Thyroid gland (tissue), 4 donors: ENCODE data around the gene LMF2. TPM values are rescaled to one million over a fixed set of nuclear protein-coding genes. Genes with fewer than 3 reads are reported as not detected.
"Not testable (repeated sequence)": the region's sequence is repeated elsewhere in the genome, so short reads cannot be mapped to it uniquely, and the experiment has no call there.

Experiments
- DNase-seq, 2 donors: peaks; one replicate each; pipeline ENCODE4 v3.0.0-alpha.2; 2019
- H3K27ac ChIP-seq, 3 donors: fragments of 200-600 bp; sonication (generic); 1 replicate in 2 of 3; 2 replicates in 1 of 3; pipeline ENCODE4 v1.5.1; 2016 to 2019; ENCODE audit warnings: mild to moderate bottlenecking in 1 of 3, moderate library complexity in 1 of 3
- H3K27me3 ChIP-seq: fragments of 200-600 bp; sonication (generic); one replicate; pipeline ENCODE4 v1.5.1; 2019
- H3K36me3 ChIP-seq, 2 donors: fragments of 200-600 bp; sonication (generic); one replicate each; pipeline ENCODE4 v1.5.1; 2016 to 2019
- H3K4me1 ChIP-seq, 2 donors: fragments of 200-600 bp; sonication (generic); one replicate each; pipeline ENCODE4 v1.5.1; 2017 to 2019
- H3K4me3 ChIP-seq, 3 donors: fragments of 200-600 bp; sonication (generic); replicated peaks in 1 of 3; 1 replicate in 2 of 3; 2 replicates in 1 of 3; pipeline ENCODE4 v1.5.1; 2016; ENCODE audit warnings: mild to moderate bottlenecking in 1 of 3
- H3K9me3 ChIP-seq: fragments of 200-600 bp; sonication (generic); one replicate; pipeline ENCODE4 v1.5.1; 2017
- POLR2A ChIP-seq, 2 donors: fragments of 450-650 bp; IDR thresholded peaks; one replicate each; pipeline ENCODE4 v1.6.1; 2017; ENCODE audit warnings: antibody characterized with exemption in 2 of 2, mild to moderate bottlenecking in 2 of 2, moderate library complexity in 1 of 2
- WGBS, 2 donors: methylation state at CpG; one replicate each; pipeline ENCODE4 v1.1.5; 2017; 5-methylcytosine and 5-hydroxymethylcytosine counted together
- intact Hi-C: fragments of 100-400 bp; cut with DNase I; formaldehyde crosslinking; loops from one replicate; pipeline ENCODE4 v1.15.1; 2023
- total RNA-seq, 4 donors: library from RNA; depleted of rRNA; stranded (reverse); fragments of >200 nt; gene quantifications; one replicate each; pipeline ENCODE4 v1.2.3, GENCODE V29; 2016
- TF ChIP-seq, protein P1 (sequence below), 6 experiments: fragments of 200-600 bp in 3 of 6; fragments of 450-650 bp in 3 of 6; sonication (generic) in 3 of 6; IDR thresholded peaks; one replicate each; pipeline ENCODE4 v1.5.1; 2016 to 2019; ENCODE audit warnings: antibody characterized with exemption in 6 of 6, mild to moderate bottlenecking in 2 of 6, inconsistent platforms in 1 of 6, moderate library complexity in 1 of 6

Gene LMF2
- total RNA-seq, 4 donors from 2014 or later = 53.2 to 117 (median 96.6) TPM

DNA sequence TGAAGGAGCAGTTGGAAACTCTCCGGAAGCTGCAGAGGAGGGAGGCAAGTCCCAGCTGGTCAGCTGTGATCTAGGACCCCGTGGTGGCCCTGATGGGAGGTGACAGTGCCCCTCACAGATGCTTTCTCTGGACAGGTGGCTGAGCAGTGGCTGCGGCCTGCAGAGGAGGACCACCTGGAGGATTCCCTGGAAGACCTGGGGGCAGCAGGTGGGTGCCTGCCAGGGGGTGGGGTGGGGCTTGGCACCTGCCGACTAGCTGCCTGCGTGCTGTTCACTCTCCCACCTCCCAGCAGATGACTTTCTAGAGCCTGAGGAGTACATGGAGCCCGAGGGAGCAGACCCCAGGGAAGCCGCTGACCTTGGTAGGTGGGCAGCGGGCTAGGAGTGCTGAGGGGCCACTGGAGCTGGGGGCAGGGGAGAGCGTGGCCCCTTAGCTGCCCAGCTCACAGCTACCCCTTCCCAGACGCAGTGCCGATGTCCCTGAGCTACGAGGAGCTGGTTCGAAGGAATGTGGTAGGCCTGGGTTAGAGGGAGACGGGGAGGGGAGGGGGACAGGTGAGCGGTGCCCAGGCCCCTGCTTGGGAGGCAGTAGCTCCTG, 14.8 kb upstream of the LMF2 start:
- intact Hi-C loops = loop anchor here (5.0 kb wide), 1 partner anchor 60 kb away; the partner anchor contains the start of gene CHKB
- no peak overlapping the region for H3K4me3 ChIP-seq

DNA sequence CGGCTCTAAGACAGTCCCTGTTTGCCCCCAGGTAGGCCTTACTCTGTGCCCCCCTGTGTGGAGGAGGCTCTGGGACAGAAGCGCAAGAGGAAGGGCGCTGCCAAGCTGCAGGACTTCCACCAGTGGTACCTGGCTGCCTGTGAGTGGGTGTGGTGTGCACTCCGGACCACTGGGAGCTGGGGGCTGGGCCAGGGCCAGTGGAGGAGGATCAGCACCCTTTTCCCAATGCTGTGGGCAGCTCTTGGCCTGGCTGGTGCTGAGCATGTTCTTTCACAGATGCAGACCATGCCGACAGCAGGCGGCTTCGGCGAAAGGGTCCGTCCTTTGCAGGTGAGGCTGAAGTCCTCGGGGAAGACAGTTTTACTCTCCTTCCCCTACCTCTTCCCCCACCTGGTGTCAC, 14.2 kb upstream of the LMF2 start:
- DNase-seq = no peak
- WGBS, 2 donors = 95% methylated on average over 7 to 10 of the region's 10 CpGs
- Histone ChIP-seq H3K27me3 (no peaks in the 10 kb centered on the region), H3K27ac (no peak overlapping the region), H3K9me3 (no peaks in the 10 kb centered on the region), H3K4me3 (no peak overlapping the region), H3K36me3 (peaks cover 29 to 43% of the 10 kb centered on the region in 2 donors), H3K4me1 (peaks cover 11 to 16% of the 10 kb centered on the region in 2 donors)
- TF ChIP-seq POLR2A (IDR thresholded peaks at IDR 0.05) = no peak
- TF ChIP-seq, protein P1, sequence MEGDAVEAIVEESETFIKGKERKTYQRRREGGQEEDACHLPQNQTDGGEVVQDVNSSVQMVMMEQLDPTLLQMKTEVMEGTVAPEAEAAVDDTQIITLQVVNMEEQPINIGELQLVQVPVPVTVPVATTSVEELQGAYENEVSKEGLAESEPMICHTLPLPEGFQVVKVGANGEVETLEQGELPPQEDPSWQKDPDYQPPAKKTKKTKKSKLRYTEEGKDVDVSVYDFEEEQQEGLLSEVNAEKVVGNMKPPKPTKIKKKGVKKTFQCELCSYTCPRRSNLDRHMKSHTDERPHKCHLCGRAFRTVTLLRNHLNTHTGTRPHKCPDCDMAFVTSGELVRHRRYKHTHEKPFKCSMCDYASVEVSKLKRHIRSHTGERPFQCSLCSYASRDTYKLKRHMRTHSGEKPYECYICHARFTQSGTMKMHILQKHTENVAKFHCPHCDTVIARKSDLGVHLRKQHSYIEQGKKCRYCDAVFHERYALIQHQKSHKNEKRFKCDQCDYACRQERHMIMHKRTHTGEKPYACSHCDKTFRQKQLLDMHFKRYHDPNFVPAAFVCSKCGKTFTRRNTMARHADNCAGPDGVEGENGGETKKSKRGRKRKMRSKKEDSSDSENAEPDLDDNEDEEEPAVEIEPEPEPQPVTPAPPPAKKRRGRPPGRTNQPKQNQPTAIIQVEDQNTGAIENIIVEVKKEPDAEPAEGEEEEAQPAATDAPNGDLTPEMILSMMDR (IDR thresholded peaks at IDR 0.05) = no peak
- intact Hi-C loops = loop anchor here (5.0 kb wide), 1 partner anchor 61 kb away; the partner anchor contains the start of gene CHKB

More for the DNA sequence above, 14.8 kb upstream of the LMF2 start:
- H3K4me1 ChIP-seq = peaks cover 13 to 22% of the 10 kb centered on the region in 2 donors
- no peak overlapping the region for H3K27ac ChIP-seq
- no peaks in the 10 kb centered on the region for H3K27me3 ChIP-seq
- TF ChIP-seq, protein P1 (IDR thresholded peaks at IDR 0.05) = no peak
- no peak for TF ChIP-seq POLR2A (IDR thresholded peaks at IDR 0.05)
- DNase-seq = no peak
- 82 to 93% methylated on average over 5 to 11 of the region's 15 CpGs for WGBS, 2 donors
- peaks cover 29 to 40% of the 10 kb centered on the region in 2 donors for H3K36me3 ChIP-seq
- no peaks in the 10 kb centered on the region for H3K9me3 ChIP-seq

- H3K27ac ChIP-seq = no peak overlapping the region
- no peak overlapping the region for H3K4me3 ChIP-seq
- intact Hi-C loops = loop anchor here (5.0 kb wide), 1 partner anchor 61 kb away; the partner anchor contains the start of gene CHKB
- TF ChIP-seq, protein P1 (IDR thresholded peaks at IDR 0.05) = no peak
- TF ChIP-seq POLR2A (IDR thresholded peaks at IDR 0.05) = no peak
- H3K4me1 ChIP-seq = peaks cover 7 to 10% of the 10 kb centered on the region in 2 donors
- 91 to 95% methylated on average over 11 to 13 of the region's 13 CpGs for WGBS, 2 donors
- H3K9me3 ChIP-seq = no peaks in the 10 kb centered on the region
- no peak for DNase-seq
- H3K27me3 ChIP-seq = no peaks in the 10 kb centered on the region
- H3K36me3 ChIP-seq = peaks cover 29 to 45% of the 10 kb centered on the region in 2 donors
These were observed 13.4 kb upstream of the LMF2 start for GRCh38 chr22:50520826-50521453.

DNA sequence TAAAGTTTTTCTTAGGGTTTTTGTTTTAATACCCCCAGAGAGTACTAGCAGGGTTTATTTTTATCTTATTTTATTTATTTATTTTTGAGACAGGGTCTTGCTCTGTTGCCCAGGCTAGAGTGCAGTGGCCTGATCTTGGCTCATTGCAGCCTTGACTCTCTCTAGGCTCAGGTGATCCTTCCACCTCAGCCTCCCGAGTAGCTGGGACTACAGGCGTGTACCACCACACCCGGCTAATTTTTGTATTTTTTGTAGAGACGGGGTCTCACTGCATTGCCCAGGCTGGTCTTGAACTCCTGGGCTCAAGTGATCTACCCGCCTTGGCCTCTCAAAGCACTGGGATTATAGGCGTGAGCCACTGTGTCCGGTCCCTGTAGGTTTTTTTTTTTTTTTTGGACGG, 12.7 kb upstream of the LMF2 start:
- H3K27me3 ChIP-seq, H3K27ac ChIP-seq, H3K9me3 ChIP-seq, DNase-seq, H3K4me3 ChIP-seq: not testable (repeated sequence)
- Histone ChIP-seq H3K36me3 (peaks cover 29 to 45% of the 10 kb centered on the region in 2 donors), H3K4me1 (peaks cover 7 to 10% of the 10 kb centered on the region in 2 donors)
- intact Hi-C loops = loop anchor here (5.0 kb wide), 1 partner anchor 62 kb away; the partner anchor contains the start of gene CHKB
- WGBS, 2 donors = 98% methylated on average over 8 of the region's 8 CpGs

DNA sequence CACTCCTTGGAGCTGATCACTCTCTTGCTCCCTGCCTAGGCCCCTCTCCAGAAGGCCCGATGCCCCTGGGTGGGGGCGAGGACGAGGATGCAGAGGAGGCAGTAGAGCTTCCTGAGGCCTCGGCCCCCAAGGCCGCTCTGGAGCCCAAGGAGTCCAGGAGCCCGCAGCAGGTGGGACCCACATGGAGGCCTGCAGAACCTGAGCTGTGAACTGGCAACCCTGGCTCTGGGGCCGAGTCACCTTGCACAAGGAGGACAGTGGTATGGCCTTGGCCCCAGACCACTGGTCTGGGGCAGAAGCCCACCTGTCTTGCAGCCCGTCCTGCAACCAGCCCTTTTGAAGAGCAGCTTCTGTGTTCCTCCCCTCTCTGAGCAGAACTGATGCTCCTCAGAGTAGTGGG, 11.6 kb upstream of the LMF2 start:
- 97 to 98% methylated on average over 5 to 7 of the region's 8 CpGs for WGBS, 2 donors
- peaks cover 0 to under 1% of the 10 kb centered on the region in 2 donors for H3K4me1 ChIP-seq
- intact Hi-C loops = no loop called here
- peaks cover 29 to 45% of the 10 kb centered on the region in 2 donors for H3K36me3 ChIP-seq
- no peak overlapping the region for H3K4me3 ChIP-seq
- H3K27me3 ChIP-seq = no peaks in the 10 kb centered on the region
- H3K9me3 ChIP-seq = no peaks in the 10 kb centered on the region
- H3K27ac ChIP-seq = no peak overlapping the region
- DNase-seq = no peak
- TF ChIP-seq, protein P1 (IDR thresholded peaks at IDR 0.05) = no peak
- no peak for TF ChIP-seq POLR2A (IDR thresholded peaks at IDR 0.05)
